HG02678 (cell line): Measurements from ENCODE around the gene RFTN1.
"Not testable (repeated sequence)": the region's sequence is repeated elsewhere in the genome, so short reads cannot be mapped to it uniquely, and the experiment has no call there.

Source experiments
- ATAC-seq: cut with Tn5 transposase; IDR thresholded peaks from one replicate; pipeline ENCODE4 v1.9.1; 2021; ENCODE audit warnings: mild to moderate bottlenecking, moderate library complexity; ENCODE audit not compliant: unreplicated experiment

The RFTN1 gene

GRCh38 chr3:16508243-16508578, 5.3 kb downstream of the RFTN1 start:
- no peak for ATAC-seq

- no peak for ATAC-seq
Measured at GRCh38 chr3:16507578-16508242, 5.8 kb downstream of the RFTN1 start.

- ATAC-seq = no peak
Measured at GRCh38 chr3:16506884-16507577, 6.5 kb downstream of the RFTN1 start.

GRCh38 chr3:16506451-16506850, 7.0 kb downstream of the RFTN1 start:
- ATAC-seq = no peak

- no peak for ATAC-seq
Measured at GRCh38 chr3:16504692-16505091, 8.8 kb downstream of the RFTN1 start.

DNA sequence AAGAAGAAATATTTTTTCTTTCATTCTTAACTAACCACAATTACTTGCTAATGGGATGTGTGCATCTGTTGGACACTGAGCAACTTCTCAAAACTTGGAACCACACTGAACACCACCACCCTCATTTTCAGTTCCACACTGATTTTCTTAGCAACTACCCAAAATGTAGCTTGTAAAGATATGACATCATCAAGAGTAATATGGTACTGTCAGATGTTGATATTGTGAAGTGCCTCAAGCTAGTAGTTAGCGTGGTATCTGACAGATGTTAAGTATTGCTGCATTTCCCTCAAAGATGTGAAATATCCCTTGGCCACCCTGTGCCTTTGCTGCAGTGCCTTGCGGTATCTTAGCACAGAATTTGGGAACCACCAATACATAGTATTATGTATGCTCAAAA, 9.3 kb downstream of the RFTN1 start:
- peak; percentile 83 for ATAC-seq

- no peak for ATAC-seq
Measured at GRCh38 chr3:16503191-16503776, 10.2 kb downstream of the RFTN1 start.

DNA sequence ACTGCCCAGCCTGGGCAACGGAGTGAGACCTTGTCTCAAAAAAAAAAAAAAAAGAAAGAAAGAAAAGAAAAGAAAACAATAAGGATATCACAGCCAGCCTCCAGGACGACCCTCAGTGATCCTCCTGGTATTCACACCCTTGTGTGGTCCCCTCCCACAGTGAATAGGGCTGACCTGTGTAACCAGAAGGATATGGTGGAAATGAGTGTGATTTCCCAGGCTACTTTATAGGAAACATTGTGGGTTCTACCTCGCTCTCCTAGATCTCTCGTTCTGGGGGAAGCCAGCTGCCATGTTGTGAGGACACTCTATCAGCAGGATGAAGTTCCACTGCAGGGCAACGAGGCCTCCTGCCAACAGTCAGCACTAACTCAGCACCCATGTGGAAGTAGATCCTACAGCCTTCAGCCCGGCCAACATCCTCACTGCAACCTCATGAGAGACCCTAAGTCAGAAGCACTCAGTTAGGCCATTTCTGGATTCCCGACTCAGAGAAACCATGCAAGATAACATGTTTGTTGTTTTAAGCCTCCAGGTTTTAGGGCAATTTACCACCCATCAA, 11.1 kb downstream of the RFTN1 start:
- ATAC-seq = no peak

- no peak for ATAC-seq
Measured at GRCh38 chr3:16501376-16501775, 12.1 kb downstream of the RFTN1 start.

DNA sequence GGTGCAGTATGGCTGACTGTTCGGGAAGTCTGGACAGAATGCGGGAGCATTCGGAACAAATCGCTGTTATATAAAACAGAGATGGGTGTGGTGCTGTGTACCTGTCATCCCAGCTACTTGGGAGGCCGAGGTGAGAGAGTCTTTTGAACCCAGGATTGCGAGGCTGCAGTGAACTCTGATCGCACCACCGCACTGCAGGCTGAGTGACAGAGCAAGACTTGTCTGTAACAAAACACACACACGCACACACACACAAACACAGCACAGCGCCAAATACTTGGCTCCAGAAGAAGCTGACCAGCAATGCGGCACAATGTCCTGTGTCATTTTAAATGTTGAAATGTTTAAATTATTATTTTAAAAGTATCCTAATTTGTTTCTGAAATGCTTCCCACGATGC, 12.6 kb downstream of the RFTN1 start:
- no peak for ATAC-seq

- ATAC-seq = no peak
Measured at GRCh38 chr3:16500093-16500492, 13.4 kb downstream of the RFTN1 start.

- no peak for ATAC-seq
Measured at GRCh38 chr3:16499351-16499750, 14.1 kb downstream of the RFTN1 start.

- no peak for ATAC-seq
Measured at GRCh38 chr3:16498130-16498890, 15.2 kb downstream of the RFTN1 start.

DNA sequence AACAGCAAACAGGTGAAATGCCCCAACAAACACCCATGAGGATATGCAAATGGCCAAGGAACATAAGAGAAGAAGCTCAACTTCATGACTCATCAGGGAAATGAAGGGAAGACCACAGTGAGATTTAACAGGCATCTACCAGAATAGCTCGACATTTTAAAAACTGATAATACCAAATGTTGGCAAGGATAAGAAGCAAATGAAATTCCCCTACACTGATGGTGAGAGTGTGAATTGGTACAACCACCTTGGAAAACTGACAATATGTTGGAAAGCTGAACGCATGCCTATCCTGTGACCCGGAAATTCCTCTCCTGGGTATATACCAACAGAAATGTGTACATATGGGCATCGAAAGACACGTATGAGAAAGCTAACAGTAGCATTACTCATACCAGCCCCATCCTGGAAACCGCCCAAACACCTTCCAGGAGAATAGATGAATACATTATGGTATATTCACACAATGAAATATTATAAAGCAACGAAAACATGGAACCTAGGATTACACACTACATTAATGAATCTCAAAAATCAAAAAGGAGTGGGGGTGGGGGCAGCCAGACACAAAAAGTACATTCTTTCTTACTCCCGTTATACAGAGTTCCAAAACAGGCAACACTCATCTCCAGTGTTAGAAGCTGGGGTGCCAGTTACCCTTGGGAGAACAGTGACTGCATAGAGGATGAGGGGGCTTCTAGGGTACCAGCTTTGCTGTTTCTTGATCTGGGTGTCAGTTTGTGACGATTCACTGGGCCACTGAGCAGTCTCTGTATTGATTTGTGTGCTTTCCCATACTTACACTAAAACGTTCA, 16.9 kb downstream of the RFTN1 start:
- peak; percentile 56 for ATAC-seq

GRCh38 chr3:16496008-16496407, 17.5 kb downstream of the RFTN1 start:
- ATAC-seq = peak; percentile 35

GRCh38 chr3:16494814-16495431, 18.6 kb downstream of the RFTN1 start:
- ATAC-seq = no peak

DNA sequence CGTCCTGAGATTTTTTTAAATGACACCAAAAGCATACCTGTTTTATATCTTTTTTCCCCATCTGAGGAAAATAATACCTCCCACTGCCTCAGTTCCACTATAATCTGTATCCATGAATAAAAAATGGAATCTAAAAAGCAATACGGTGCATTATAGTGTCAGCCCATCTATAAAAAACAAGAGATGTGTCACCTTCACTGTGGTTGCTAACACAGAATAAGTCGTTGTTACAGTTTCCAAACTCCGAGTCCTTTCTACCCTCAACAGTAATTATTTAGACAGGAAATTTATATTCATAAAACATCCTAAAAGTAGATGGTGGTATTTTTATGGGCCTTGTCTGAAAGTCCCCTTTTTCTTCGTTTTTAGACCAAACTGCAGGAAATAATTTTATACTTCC, 19.4 kb downstream of the RFTN1 start:
- no peak for ATAC-seq

DNA sequence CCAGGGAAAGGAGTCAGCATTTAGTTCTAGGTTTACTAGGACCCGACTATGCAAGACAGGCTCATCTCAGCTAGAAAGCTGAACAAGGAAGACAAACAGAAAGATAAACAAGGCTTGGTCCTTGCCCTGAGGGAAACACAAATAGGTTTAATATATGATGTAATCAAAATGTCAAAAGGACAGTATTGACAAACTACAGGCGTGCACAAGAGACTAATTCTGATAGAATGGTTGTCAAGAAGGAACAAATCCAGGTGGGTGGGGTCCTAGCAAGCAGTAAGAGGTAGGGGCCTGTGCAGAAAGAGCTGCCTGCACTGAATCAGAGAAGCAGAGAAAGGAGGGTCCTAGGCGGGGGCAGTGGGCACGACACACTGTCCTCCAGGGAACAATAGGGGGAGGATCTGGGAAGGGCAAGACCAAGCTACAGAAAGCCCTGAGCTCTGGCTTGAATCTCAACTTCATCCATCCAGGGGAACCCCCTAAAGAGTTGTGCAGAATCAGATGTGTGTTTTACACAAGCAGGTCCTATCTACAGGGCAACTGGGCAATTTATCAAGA, 23.4 kb downstream of the RFTN1 start:
- no peak for ATAC-seq

DNA sequence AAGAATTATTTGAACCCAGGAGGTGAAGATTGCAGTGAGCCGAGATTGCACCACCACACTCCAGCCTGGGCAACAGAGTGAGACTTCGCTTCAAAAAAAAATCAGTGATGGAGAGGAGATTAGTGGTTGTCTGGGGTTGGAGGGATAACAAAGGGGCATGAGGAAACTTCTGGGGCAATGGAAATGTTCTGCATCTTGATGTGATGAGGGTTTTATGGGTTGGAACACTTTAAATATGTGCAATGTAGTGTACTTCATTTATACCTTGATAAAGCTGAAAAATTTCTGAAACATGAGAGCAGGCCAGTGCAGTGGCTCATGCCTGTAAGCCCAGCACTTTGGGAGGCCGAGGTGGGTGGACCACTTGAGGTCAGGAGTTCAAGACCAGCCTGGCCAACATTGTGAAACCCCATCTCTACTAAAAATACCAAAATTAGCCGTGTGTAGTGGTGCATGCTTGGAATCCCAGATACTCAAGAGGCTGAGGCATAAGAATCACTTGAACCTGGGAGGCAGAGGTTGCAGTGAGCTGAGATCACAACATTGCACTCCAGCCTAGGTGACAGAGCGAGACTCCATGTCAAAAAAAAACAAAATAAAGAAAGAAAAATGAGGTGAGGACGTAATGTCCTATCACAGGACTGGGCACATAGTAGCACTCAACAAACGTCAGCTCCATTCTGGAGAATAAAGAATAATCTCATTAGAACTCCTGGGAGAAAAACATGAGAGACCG, 24.0 kb downstream of the RFTN1 start:
- not testable (repeated sequence) for ATAC-seq
